ENCODE measurements around the gene ATP6V0E2.

DNA sequence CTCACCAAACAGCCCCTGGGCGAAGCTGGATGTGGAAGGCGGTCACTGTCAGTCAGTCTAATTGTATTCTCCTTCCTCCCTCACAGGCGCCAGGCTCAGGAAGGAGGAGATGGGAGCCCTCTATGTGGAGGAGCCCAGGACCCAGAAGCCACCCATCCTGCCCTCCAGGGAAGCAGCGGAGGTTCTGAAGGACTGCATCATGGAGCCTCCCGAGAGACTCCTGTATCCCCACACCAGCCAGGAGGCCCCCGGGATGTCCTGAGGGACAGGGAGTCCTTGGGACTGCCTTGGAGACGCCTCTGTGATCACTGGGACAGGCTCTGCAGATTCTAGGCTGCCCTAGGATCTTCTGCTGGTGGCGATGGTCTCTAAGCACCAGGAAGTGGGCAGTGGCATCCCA is 9.7 kb upstream of the ATP6V0E2 start:
- TF ChIP-seq GATA3 (IDR thresholded peaks at IDR 0.05; ENCODE audit: low read depth, low read length) (no peak), GATA2 (IDR thresholded peaks at IDR 0.05; ENCODE audit: low read depth, low read length) (no peak)

All from SH-SY5Y (cell line).